Fibroblast of mammary gland (primary cell): ENCODE measurements around the gene COL6A5.
A peak's percentile ranks its signal among the peaks of the same experiment; 100 is the strongest.

Source experiments
- DNase-seq: peaks from one replicate; pipeline ENCODE4 v3.0.0-alpha.2; 2010; ENCODE audit warnings: low read depth
- H3K4me3 ChIP-seq: 2 replicates; pipeline ENCODE4 v1.5.1; 2011; ENCODE audit warnings: low read depth, mild to moderate bottlenecking, low read length, moderate library complexity; ENCODE audit not compliant: control insufficient read depth
- TF ChIP-seq, protein P1 (sequence below): conservative IDR thresholded peaks from 2 replicates; pipeline ENCODE4 v1.5.1; 2011; ENCODE audit warnings: low read depth, low read length, inconsistent platforms; ENCODE audit not compliant: control insufficient read depth, insufficient read depth

COL6A5 gene

DNA sequence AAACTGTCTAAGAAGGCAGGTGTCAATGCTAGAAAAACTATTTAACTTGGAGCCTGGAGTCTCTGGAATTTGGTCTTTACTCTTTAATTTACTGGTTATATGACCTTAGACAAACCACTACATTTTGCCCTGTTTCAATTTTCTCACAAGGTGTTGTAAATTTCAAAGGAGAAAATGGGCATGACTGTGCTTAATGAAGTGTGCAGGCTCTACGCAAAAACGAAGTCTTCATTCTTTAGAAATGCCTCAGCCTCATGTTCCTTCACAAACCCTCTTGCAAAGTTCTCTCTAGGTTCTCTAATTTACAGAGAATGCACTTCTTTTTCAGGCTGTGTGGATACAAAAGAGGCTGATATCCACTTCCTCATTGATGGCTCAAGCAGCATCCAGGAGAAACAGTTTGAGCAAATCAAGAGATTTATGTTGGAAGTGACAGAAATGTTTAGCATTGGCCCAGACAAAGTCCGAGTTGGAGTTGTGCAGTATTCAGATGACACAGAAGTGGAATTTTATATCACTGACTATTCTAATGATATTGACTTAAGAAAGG, 39.1 kb downstream of the COL6A5 start:
- H3K4me3 ChIP-seq = no peak overlapping the region
- DNase-seq = no peak
- TF ChIP-seq, protein P1, sequence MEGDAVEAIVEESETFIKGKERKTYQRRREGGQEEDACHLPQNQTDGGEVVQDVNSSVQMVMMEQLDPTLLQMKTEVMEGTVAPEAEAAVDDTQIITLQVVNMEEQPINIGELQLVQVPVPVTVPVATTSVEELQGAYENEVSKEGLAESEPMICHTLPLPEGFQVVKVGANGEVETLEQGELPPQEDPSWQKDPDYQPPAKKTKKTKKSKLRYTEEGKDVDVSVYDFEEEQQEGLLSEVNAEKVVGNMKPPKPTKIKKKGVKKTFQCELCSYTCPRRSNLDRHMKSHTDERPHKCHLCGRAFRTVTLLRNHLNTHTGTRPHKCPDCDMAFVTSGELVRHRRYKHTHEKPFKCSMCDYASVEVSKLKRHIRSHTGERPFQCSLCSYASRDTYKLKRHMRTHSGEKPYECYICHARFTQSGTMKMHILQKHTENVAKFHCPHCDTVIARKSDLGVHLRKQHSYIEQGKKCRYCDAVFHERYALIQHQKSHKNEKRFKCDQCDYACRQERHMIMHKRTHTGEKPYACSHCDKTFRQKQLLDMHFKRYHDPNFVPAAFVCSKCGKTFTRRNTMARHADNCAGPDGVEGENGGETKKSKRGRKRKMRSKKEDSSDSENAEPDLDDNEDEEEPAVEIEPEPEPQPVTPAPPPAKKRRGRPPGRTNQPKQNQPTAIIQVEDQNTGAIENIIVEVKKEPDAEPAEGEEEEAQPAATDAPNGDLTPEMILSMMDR = no peak

DNA sequence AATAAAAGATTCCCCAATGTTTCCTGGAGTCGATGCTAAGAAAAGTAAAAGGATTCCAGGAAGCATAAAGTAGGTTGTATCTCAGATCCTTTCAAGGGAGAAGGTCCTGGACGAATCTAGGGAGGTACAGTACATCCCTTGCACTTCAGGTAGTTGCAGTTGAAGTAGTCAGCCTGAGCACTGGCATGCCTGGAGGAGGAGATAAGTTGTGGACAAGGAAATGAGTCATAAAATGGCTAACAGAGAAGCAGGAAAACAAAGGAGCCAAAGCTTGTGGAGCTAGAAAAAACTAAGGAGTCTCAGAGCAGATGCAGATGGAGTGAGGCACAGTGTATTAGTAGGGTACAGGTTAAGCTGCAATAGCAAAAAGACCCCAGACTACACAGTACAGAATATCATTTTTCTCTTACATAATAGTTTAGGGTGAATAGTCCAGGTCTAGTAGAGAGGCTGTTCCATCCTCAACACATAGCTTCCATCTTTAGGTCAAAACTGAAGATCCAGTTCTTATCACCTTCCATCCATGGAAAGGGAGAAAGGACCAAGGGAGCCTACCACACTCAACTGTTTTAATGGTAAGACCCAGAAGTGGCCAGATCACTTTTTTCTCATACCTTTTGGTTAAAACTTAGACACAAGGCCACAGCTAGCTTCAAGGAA, 41.3 kb downstream of the COL6A5 start:
- no peak overlapping the region for H3K4me3 ChIP-seq
- DNase-seq = peak; percentile 29
- TF ChIP-seq, protein P1 = no peak

DNA sequence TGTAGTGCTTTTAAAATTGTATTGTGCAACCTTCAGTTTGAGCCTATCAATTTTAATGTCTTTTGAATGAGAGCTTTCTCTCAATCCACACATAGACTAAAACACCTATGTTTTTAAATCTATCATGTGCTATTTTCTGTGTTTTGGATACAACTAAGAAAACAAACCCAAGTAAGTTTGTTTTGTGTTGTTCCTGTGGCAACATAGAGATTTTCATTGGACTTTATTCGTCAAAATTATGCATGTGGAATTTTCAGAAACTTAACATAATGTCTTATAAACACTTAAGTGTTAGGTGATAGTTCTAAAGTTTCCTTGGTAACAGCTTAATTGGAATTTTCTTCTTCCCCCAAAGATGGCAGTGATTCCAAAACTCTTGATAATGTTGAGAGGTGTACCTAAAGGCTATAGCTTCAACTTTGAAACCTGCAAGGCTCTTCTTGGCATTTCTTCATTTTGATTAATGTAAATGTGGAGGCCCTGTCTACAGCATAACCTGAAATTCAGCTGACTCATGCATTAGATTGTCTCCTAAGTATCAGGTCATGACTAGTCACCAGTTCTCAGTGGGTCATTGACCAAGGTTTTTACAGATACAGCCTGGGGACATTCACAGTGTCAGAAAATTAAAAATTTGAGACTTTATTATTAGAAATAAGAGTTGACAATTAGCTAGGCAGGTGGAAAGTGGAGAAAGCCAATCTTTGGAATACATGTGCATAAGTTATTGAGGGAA, 44.4 kb downstream of the COL6A5 start:
- H3K4me3 ChIP-seq = no peak overlapping the region
- TF ChIP-seq, protein P1 = no peak
- no peak for DNase-seq

DNA sequence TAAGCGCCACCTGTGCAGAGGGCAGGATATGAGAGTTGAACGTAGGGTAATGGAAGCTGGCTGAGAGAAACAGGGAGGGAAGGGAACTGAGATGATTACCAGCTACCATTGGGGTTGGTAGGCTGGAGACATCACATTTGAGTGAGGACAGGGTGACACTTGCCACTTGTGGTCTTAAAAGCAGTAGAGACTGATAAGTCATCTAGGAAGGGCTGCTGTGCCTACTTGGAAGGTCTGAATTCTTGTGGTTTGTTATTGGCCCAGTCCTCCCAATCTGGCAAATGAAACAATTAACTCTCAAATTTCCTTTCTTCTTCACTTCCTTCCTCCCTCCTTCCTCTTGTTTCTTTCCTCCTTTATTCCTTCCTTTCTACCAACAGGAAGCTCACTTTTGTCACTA, 46.8 kb downstream of the COL6A5 start:
- H3K4me3 ChIP-seq = no peak overlapping the region
- TF ChIP-seq, protein P1 = no peak
- DNase-seq = no peak

DNA sequence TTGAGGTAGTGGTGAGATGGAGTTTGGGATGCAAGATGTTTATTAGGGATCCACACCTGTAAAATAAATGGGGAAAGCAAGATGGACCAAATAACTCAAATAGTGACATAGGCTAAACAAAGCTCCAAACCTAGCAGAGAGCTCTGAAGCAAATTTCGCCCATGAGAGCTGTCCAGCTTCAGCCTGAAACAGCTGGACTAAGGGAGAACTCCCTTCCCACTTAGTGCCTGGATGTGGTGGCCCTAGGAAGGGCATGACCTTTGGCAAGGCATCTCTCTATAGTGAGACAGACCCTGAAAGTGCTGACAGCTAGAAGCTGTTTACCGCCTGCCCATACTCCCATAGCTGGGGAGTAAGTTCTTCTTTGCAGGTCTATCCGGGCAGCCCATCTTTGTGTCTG, 48.1 kb downstream of the COL6A5 start:
- no peak overlapping the region for H3K4me3 ChIP-seq
- TF ChIP-seq, protein P1 = no peak
- DNase-seq = no peak

DNA sequence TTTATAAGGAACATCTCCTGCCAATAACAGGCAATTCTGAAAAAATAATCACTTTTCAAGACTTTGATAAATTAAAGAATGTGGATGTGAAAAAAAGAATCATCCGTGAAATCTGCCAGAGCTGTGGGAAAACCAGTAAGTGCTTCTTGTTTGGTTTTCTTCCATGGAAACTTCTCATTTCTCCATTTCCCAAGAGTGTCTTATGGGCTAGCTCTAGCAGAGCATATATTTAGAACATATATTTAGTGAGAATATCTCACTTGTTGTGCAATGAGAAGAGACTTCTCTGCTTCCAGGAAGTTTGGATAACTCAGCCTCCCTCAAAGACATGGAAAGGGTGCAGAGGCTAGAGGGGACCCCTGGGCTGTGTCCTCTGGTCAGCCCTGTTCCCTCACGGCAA, 49.9 kb downstream of the COL6A5 start:
- TF ChIP-seq, protein P1 = no peak
- DNase-seq = peak; percentile 35
- H3K4me3 ChIP-seq = no peak overlapping the region
